ENCODE measurements around the gene BARHL2.

The BARHL2 gene

DNA sequence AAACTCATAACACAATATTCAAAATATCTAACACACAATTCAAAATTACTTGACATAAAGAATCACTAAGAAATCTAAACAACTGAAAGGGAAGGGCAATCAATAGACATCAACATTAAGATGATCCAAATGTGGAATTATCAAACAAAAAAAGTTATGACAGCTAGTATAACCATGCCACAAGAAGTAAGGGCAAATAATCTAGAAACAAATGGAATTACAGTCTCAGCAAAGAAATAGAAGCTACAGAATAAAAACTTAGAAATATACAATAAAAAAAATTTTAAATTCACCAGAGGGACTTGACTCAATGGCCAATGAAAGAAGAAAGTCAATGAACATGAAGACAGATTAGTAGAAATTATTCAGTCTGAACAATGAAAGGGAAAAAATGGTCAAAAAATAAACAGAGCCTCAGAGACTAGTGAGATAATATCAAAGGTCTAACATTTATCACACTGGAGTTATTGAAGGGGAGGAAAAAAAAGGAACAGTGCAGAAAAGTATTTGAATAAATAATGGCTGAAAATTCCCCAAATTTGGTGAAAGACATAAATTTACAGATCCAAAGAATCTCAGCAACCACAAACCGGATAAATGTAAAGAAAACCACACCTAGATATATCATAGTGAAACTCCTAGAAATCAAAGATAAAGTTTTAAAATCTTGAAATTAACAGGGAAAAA, 41.8 kb downstream of the BARHL2 start:
- no peak for DNase-seq
- no peaks in the 10 kb centered on the region for H3K36me3 ChIP-seq
- no peak overlapping the region for H3K27ac ChIP-seq
- no peak overlapping the region for H3K4me3 ChIP-seq (ENCODE audit: low read depth, low read length)
- no peaks in the 10 kb centered on the region for H3K9me3 ChIP-seq (ENCODE audit: severe bottlenecking)
- TF ChIP-seq CTCF (IDR thresholded peaks at IDR 0.05; ENCODE audit: low read depth, low read length), result no peak
- no peaks in the 10 kb centered on the region for H3K27me3 ChIP-seq (ENCODE audit: insufficient read depth, low read depth, severe bottlenecking)

- no peaks in the 10 kb centered on the region for H3K27me3 ChIP-seq (ENCODE audit: insufficient read depth, low read depth, severe bottlenecking)
- no peak overlapping the region for H3K27ac ChIP-seq
- DNase-seq, result no peak
- no peaks in the 10 kb centered on the region for H3K36me3 ChIP-seq
- H3K4me3 ChIP-seq (ENCODE audit: low read depth, low read length), result no peak overlapping the region
- H3K9me3 ChIP-seq (ENCODE audit: severe bottlenecking), result no peaks in the 10 kb centered on the region
- TF ChIP-seq CTCF (IDR thresholded peaks at IDR 0.05; ENCODE audit: low read depth, low read length), result no peak
Measured at GRCh38 chr1:90671741-90672140, 45.4 kb downstream of the BARHL2 start.

GRCh38 chr1:90671251-90671650, 45.9 kb downstream of the BARHL2 start:
- no peak for TF ChIP-seq CTCF (IDR thresholded peaks at IDR 0.05; ENCODE audit: low read depth, low read length)
- no peaks in the 10 kb centered on the region for H3K36me3 ChIP-seq

More at GRCh38 chr1:90671251-90671650, 45.9 kb downstream of the BARHL2 start:
- Histone ChIP-seq H3K9me3 (ENCODE audit: severe bottlenecking) (no peaks in the 10 kb centered on the region), H3K27ac (no peak overlapping the region), H3K27me3 (ENCODE audit: insufficient read depth, low read depth, severe bottlenecking) (no peaks in the 10 kb centered on the region), H3K4me3 (ENCODE audit: low read depth, low read length) (no peak overlapping the region)
- no peak for DNase-seq
